CD14-positive monocyte (primary cell): ENCODE measurements around the gene MAP2K4. TPM values are rescaled to one million over a fixed set of nuclear protein-coding genes. Genes with fewer than 3 reads are reported as not detected.

Experiments
- DNase-seq, 3 donors: peaks; one replicate each; pipeline ENCODE4 v3.0.0-alpha.2; 2011 to 2022
- H2AFZ ChIP-seq: 2 replicates; pipeline ENCODE4 v1.6.0; 2012; ENCODE audit warnings: mild to moderate bottlenecking, low read depth, low read length, inconsistent platforms; ENCODE audit not compliant: insufficient read depth, poor library complexity, severe bottlenecking
- H3K27ac ChIP-seq, 2 donors: 1 replicate in 1 of 2; 2 replicates in 1 of 2; pipeline ENCODE4 v1.5.1; 2012 to 2013; ENCODE audit warnings: low read length in 2 of 2, control low read depth in 1 of 2, inconsistent platforms in 1 of 2, low read depth in 1 of 2, mild to moderate bottlenecking in 1 of 2
- H3K27me3 ChIP-seq, 2 donors: one replicate each; pipeline versions ENCODE4 v1.6.0 to v1.6.1; 2011 to 2013; ENCODE audit warnings: low read length in 2 of 2; ENCODE audit not compliant: control insufficient read depth in 2 of 2, insufficient read depth in 2 of 2
- H3K36me3 ChIP-seq, 2 donors: replicated peaks in 1 of 2; 1 replicate in 1 of 2; 2 replicates in 1 of 2; pipeline versions ENCODE4 v1.5.1 to v1.6.1; 2012 to 2013; ENCODE audit warnings: low read length in 2 of 2, control low read depth in 1 of 2, inconsistent platforms in 1 of 2, mild to moderate bottlenecking in 1 of 2; ENCODE audit not compliant: insufficient read depth in 2 of 2, control insufficient read depth in 1 of 2
- H3K4me1 ChIP-seq, 2 donors: 1 replicate in 1 of 2; 2 replicates in 1 of 2; pipeline versions ENCODE4 v1.5.1 to v1.6.1; 2012 to 2013; ENCODE audit warnings: low read length in 2 of 2, control low read depth in 1 of 2, inconsistent platforms in 1 of 2, mild to moderate bottlenecking in 1 of 2, moderate library complexity in 1 of 2; ENCODE audit not compliant: insufficient read depth in 2 of 2, control insufficient read depth in 1 of 2
- H3K4me2 ChIP-seq: replicated peaks from 2 replicates; pipeline ENCODE3; 2012; ENCODE audit warnings: low read length, moderate library complexity, mild to moderate bottlenecking; ENCODE audit not compliant: poor library complexity, severe bottlenecking; ENCODE audit errors: extremely low read depth
- H3K4me3 ChIP-seq, 3 experiments: fragments of 200-600 bp in 1 of 3; sonication (generic) in 1 of 3; replicated peaks in 1 of 3; 1 replicate in 2 of 3; 2 replicates in 1 of 3; pipeline ENCODE4 v1.5.1; 2011 to 2013; ENCODE audit warnings: low read length in 3 of 3, mild to moderate bottlenecking in 3 of 3, control low read depth in 2 of 3, low read depth in 2 of 3, inconsistent platforms in 1 of 3, moderate library complexity in 1 of 3
- H3K79me2 ChIP-seq: 2 replicates; pipeline ENCODE4 v1.6.0; 2012; ENCODE audit warnings: mild to moderate bottlenecking, control low read depth, inconsistent platforms, low read length, moderate library complexity; ENCODE audit not compliant: insufficient read depth
- H3K9ac ChIP-seq: 2 replicates; pipeline ENCODE4 v1.6.0; 2017; ENCODE audit warnings: low read length, mild to moderate bottlenecking; ENCODE audit not compliant: insufficient read depth, poor library complexity, severe bottlenecking
- H3K9me3 ChIP-seq, 2 donors: replicated peaks in 1 of 2; 1 replicate in 1 of 2; 2 replicates in 1 of 2; pipeline versions ENCODE4 v1.5.1 to v1.6.1; 2012 to 2013; ENCODE audit warnings: low read length in 2 of 2, control low read depth in 1 of 2; ENCODE audit not compliant: control insufficient read depth in 1 of 2, insufficient read depth in 1 of 2
- H4K20me1 ChIP-seq: 2 replicates; pipeline ENCODE4 v1.6.0; 2012; ENCODE audit warnings: mild to moderate bottlenecking, low read length, control low read depth, moderate library complexity; ENCODE audit not compliant: insufficient read depth
- H3K27ac Mint-ChIP-seq, 7 donors: one replicate each; pipeline ENCODE4 v1.8.0; 2020; ENCODE audit warnings: mild to moderate bottlenecking in 7 of 7, mixed read lengths in 7 of 7, moderate library complexity in 6 of 7, inconsistent platforms in 2 of 7
- H3K27me3 Mint-ChIP-seq, 3 donors: one replicate each; pipeline ENCODE4 v1.8.0; 2021 to 2022; ENCODE audit warnings: low read depth in 3 of 3, mild to moderate bottlenecking in 3 of 3, mixed read lengths in 3 of 3, moderate library complexity in 3 of 3, inconsistent platforms in 1 of 3
- H3K36me3 Mint-ChIP-seq, 2 donors: one replicate each; pipeline ENCODE4 v1.8.0; 2020; ENCODE audit warnings: mixed read lengths in 2 of 2, inconsistent platforms in 1 of 2, mild to moderate bottlenecking in 1 of 2
- H3K4me1 Mint-ChIP-seq: one replicate; pipeline ENCODE4 v1.8.0; 2020; ENCODE audit warnings: mild to moderate bottlenecking, mixed read lengths
- H3K4me3 Mint-ChIP-seq, 2 donors: one replicate each; pipeline ENCODE4 v1.8.0; 2020; ENCODE audit warnings: mild to moderate bottlenecking in 2 of 2, mixed read lengths in 2 of 2, moderate library complexity in 1 of 2
- H3K9me3 Mint-ChIP-seq, 7 donors: one replicate each; pipeline ENCODE4 v1.8.0; 2020 to 2022; ENCODE audit warnings: mixed read lengths in 7 of 7, mild to moderate bottlenecking in 6 of 7, moderate library complexity in 6 of 7, inconsistent platforms in 2 of 7
- CTCF ChIP-seq: fragments of 200-600 bp; IDR thresholded peaks from one replicate; pipeline ENCODE4 v1.8.0; 2022; ENCODE audit warnings: antibody characterized with exemption, mild to moderate bottlenecking
- WGBS: methylation state at CpG from one replicate; pipeline ENCODE4 v1.1.5; 2013; ENCODE audit warnings: missing lambda C conversion rate; ENCODE audit not compliant: insufficient coverage; 5-methylcytosine and 5-hydroxymethylcytosine counted together
- intact Hi-C, 2 donors: fragments of 100-400 bp; cut with micrococcal nuclease; formaldehyde crosslinking; loops; one replicate each; pipeline versions ENCODE4 v1.15.0 to v1.15.1; 2023
- polyA plus RNA-seq, 3 donors: library from polyadenylated mRNA; depleted of rRNA in 1 of 3; unstranded in 2 of 3; stranded (reverse) in 1 of 3; fragments of 300-500 nt in 2 of 3; fragments of >200 nt in 1 of 3; fragmentation: Illumina TruSeq in 2 of 3; gene quantifications; 1 replicate in 2 of 3; 2 replicates in 1 of 3; pipeline ENCODE4 v1.2.3, GENCODE V29; 2012 to 2021

MAP2K4 gene
- polyA plus RNA-seq, 3 donors, result 8.1 to 41.8 (median 23.2) TPM

GRCh38 chr17:12098568-12098967 lies 77.9 kb downstream of the MAP2K4 start:
- Histone ChIP-seq H3K27ac (no peak overlapping the region), H3K9me3 (no peaks in the 10 kb centered on the region), H3K36me3 (peaks cover 12 to 46% of the 10 kb centered on the region in 2 donors), H3K27me3 (no peaks in the 10 kb centered on the region), H3K9ac (no peak overlapping the region), H2AFZ (no peak overlapping the region), H3K4me1 (no peaks in the 10 kb centered on the region), H4K20me1 (no peaks in the 10 kb centered on the region), H3K4me3 (no peak overlapping the region), H3K79me2 (no peaks in the 10 kb centered on the region), H3K4me2 (no peak overlapping the region)
- intact Hi-C loops, result no loop called here
- peaks cover 46 to 66% of the 10 kb centered on the region in 2 donors for H3K36me3 Mint-ChIP-seq
- H3K4me3 Mint-ChIP-seq, result no peak overlapping the region
- H3K27me3 Mint-ChIP-seq, result no peaks in the 10 kb centered on the region
- DNase-seq, result no peak
- no peaks in the 10 kb centered on the region for H3K4me1 Mint-ChIP-seq
- H3K9me3 Mint-ChIP-seq, result peaks cover 0 to 16% (median 5%) of the 10 kb centered on the region in 7 donors
- H3K27ac Mint-ChIP-seq, result no peak overlapping the region
- no peak for TF ChIP-seq CTCF

DNA sequence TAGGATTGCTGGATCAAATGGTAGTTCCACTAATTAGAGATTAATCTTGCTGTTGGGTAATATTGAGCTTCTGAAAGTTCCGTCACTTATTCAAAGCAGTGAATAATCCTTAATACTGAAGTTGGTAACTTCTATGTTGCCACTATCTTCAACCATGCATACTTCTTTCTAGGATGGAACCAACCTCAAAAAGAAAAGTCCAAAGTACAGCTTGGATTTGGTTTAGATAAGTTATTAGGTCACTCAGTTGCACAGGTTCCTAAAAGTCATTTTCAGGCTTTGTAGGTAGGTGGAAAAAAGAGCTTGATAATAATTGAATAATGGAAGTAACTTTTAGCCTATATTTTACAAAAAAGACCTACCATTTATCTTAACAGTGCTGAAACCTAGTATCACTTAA lies 78.7 kb downstream of the MAP2K4 start:
- no peaks in the 10 kb centered on the region for H3K27me3 ChIP-seq
- WGBS, result no CpG with 5 or more reads among the region's 1 CpG
- intact Hi-C loops, result no loop called here
- H4K20me1 ChIP-seq, result no peaks in the 10 kb centered on the region
- Mint-ChIP-seq H3K36me3 (peaks cover 46 to 63% of the 10 kb centered on the region in 2 donors), H3K27ac (no peak overlapping the region), H3K4me1 (no peaks in the 10 kb centered on the region), H3K4me3 (no peak overlapping the region), H3K9me3 (peaks cover 0 to 16% (median 5%) of the 10 kb centered on the region in 7 donors), H3K27me3 (no peaks in the 10 kb centered on the region)
- no peak overlapping the region for H3K9ac ChIP-seq
- H3K4me1 ChIP-seq, result no peaks in the 10 kb centered on the region
- H3K79me2 ChIP-seq, result no peaks in the 10 kb centered on the region
- TF ChIP-seq CTCF, result no peak
- no peak overlapping the region for H3K4me3 ChIP-seq
- H3K9me3 ChIP-seq, result no peaks in the 10 kb centered on the region
- no peak overlapping the region for H3K27ac ChIP-seq
- H3K4me2 ChIP-seq, result no peak overlapping the region
- peaks cover 12 to 46% of the 10 kb centered on the region in 2 donors for H3K36me3 ChIP-seq
- no peak for DNase-seq
- H2AFZ ChIP-seq, result no peak overlapping the region
